Activated CD4-positive, alpha-beta T cell treated with anti-CD3 and anti-CD28 coated beads for 4 hours (primary cell): ENCODE results near the gene LARP4.

ENCODE experiments used
- DNase-seq, 2 donors: peaks; one replicate each; pipeline ENCODE4 v3.0.0-alpha.2; 2020

The LARP4 gene

GRCh38 chr12:50529345-50529744 is 128.7 kb downstream of the LARP4 start:
- no peak for DNase-seq
